H1 (cell line): ENCODE measurements around the gene C5orf24. TPM values are rescaled to one million over a fixed set of nuclear protein-coding genes. Genes with fewer than 3 reads are reported as not detected.
"Not testable (repeated sequence)": the region's sequence is repeated elsewhere in the genome, so short reads cannot be mapped to it uniquely, and the experiment has no call there.

Source experiments
- CTCF ChIA-PET: fragments of 300-600 bp; sonication (Branson Sonifier 250); formaldehyde crosslinking; loops from one replicate; lab custom pipeline; 2021; ENCODE audit not compliant: partially characterized antibody; lab: Charles Lee
- POLR2A ChIA-PET: fragments of 300-600 bp; sonication (Branson Sonifier 250); formaldehyde crosslinking; loops from one replicate; lab custom pipeline; 2021; ENCODE audit warnings: inconsistent platforms; ENCODE audit not compliant: partially characterized antibody; lab: Charles Lee
- DNase-seq, 2 experiments: peaks; one replicate each; pipeline versions ENCODE4 v3.0.0 to v3.0.0-alpha.2; 2010 to 2022; ENCODE audit warnings: low spot score in 2 of 2, low read depth in 1 of 2, mixed read lengths in 1 of 2
- FAIRE-seq: peaks from 2 replicates; lab custom pipeline; 2011; peaks lifted over from hg19 to GRCh38; lab: Jason Lieb, UNC
- H2AFZ ChIP-seq: 2 replicates; pipeline ENCODE4 v1.8.1; 2012; ENCODE audit warnings: low read length, inconsistent platforms
- H2AK5ac ChIP-seq: 2 replicates; pipeline ENCODE4 v1.6.1; 2013; ENCODE audit warnings: low read depth, low read length
- H2BK120ac ChIP-seq: replicated peaks from 2 replicates; pipeline ENCODE3; 2013; ENCODE audit warnings: low read depth, low read length, inconsistent platforms
- H2BK12ac ChIP-seq: 2 replicates; pipeline ENCODE4 v1.6.1; 2013; ENCODE audit warnings: low read depth, low read length
- H2BK15ac ChIP-seq: 2 replicates; pipeline ENCODE4 v1.6.1; 2013; ENCODE audit warnings: low read length
- H2BK20ac ChIP-seq: 2 replicates; pipeline ENCODE4 v1.6.1; 2013; ENCODE audit warnings: low read length
- H2BK5ac ChIP-seq: 2 replicates; pipeline ENCODE4 v1.6.1; 2013; ENCODE audit warnings: low read depth, low read length
- H3K14ac ChIP-seq: 2 replicates; pipeline ENCODE4 v1.6.1; 2013; ENCODE audit warnings: inconsistent platforms; ENCODE audit not compliant: insufficient read length
- H3K18ac ChIP-seq: 2 replicates; pipeline ENCODE4 v1.6.1; 2013; ENCODE audit warnings: low read length; ENCODE audit errors: extremely low read depth
- H3K23ac ChIP-seq: 2 replicates; pipeline ENCODE4 v1.6.1; 2013; ENCODE audit warnings: inconsistent platforms; ENCODE audit not compliant: insufficient read length
- H3K23me2 ChIP-seq: 2 replicates; pipeline ENCODE4 v1.6.1; 2013; ENCODE audit warnings: low read depth, low read length
- H3K27ac ChIP-seq: 2 replicates; pipeline ENCODE4 v1.6.1; 2011; ENCODE audit warnings: low read depth, low read length, inconsistent platforms
- H3K27me3 ChIP-seq, 4 experiments: replicated peaks in 1 of 4; 1 replicate in 1 of 4; 2 replicates in 3 of 4; pipeline versions ENCODE4 v1.6.1 to v1.8.1; 2011 to 2013; ENCODE audit warnings: low read length in 3 of 4, mild to moderate bottlenecking in 3 of 4, inconsistent platforms in 2 of 4, mixed read lengths in 2 of 4, moderate library complexity in 1 of 4; ENCODE audit not compliant: control insufficient read depth in 3 of 4, insufficient read depth in 3 of 4; ENCODE audit errors: extremely low read depth in 1 of 4
- H3K36me3 ChIP-seq, 4 experiments: 2 replicates each; pipeline versions ENCODE4 v1.6.1 to v1.8.1; 2011 to 2013; ENCODE audit warnings: mild to moderate bottlenecking in 4 of 4, low read length in 3 of 4, moderate library complexity in 2 of 4, control low read depth in 1 of 4, inconsistent platforms in 1 of 4; ENCODE audit not compliant: insufficient read depth in 4 of 4, control insufficient read depth in 2 of 4
- H3K4ac ChIP-seq: replicated peaks from 2 replicates; pipeline ENCODE3; 2013; ENCODE audit warnings: low read length, low read depth, mixed read lengths, inconsistent platforms; ENCODE audit not compliant: insufficient read length
- H3K4me1 ChIP-seq, 4 experiments: replicated peaks in 1 of 4; 1 replicate in 1 of 4; 2 replicates in 3 of 4; pipeline versions ENCODE4 v1.6.1 to v1.8.1; 2011 to 2013; ENCODE audit warnings: low read length in 3 of 4, inconsistent platforms in 2 of 4, mixed read lengths in 1 of 4; ENCODE audit not compliant: insufficient read depth in 4 of 4, control insufficient read depth in 3 of 4
- H3K4me2 ChIP-seq, 2 experiments: 2 replicates each; pipeline versions ENCODE4 v1.6.1 to v1.8.1; 2011 to 2013; ENCODE audit warnings: low read depth in 2 of 2, low read length in 2 of 2, control low read depth in 1 of 2, inconsistent platforms in 1 of 2, mild to moderate bottlenecking in 1 of 2; ENCODE audit not compliant: insufficient read depth in 1 of 2
- H3K4me3 ChIP-seq, 4 experiments: fragments of 200-600, 300-600 bp in 1 of 4; sonication (generic), shearing (Covaris generic), sonication (Bioruptor Twin) in 1 of 4; 2 replicates each; pipeline versions ENCODE4 v1.5.1 to v1.8.1; 2011 to 2016; ENCODE audit warnings: low read length in 4 of 4, low read depth in 3 of 4, control low read depth in 2 of 4, inconsistent platforms in 2 of 4, mild to moderate bottlenecking in 2 of 4, mixed read lengths in 1 of 4, moderate library complexity in 1 of 4; ENCODE audit not compliant: insufficient read depth in 2 of 4; ENCODE audit errors: extremely low read depth in 1 of 4
- H3K56ac ChIP-seq: replicated peaks from 2 replicates; pipeline ENCODE3; 2013; ENCODE audit warnings: low read depth, mild to moderate bottlenecking, mixed read lengths, low read length, inconsistent platforms; ENCODE audit not compliant: insufficient read length
- H3K79me1 ChIP-seq: 2 replicates; pipeline ENCODE4 v1.6.1; 2013; ENCODE audit warnings: low read depth, low read length, control low read depth
- H3K79me2 ChIP-seq, 2 experiments: 2 replicates each; pipeline versions ENCODE4 v1.6.1 to v1.8.1; 2012 to 2013; ENCODE audit warnings: low read length in 2 of 2, mild to moderate bottlenecking in 2 of 2, inconsistent platforms in 1 of 2; ENCODE audit not compliant: insufficient read depth in 2 of 2, control insufficient read depth in 1 of 2
- H3K9ac ChIP-seq, 4 experiments: replicated peaks in 1 of 4; 1 replicate in 1 of 4; 2 replicates in 3 of 4; pipeline versions ENCODE4 v1.6.1 to v1.8.1; 2011 to 2013; ENCODE audit warnings: low read depth in 3 of 4, low read length in 3 of 4, control low read depth in 2 of 4, mild to moderate bottlenecking in 2 of 4, moderate library complexity in 2 of 4, inconsistent platforms in 1 of 4; ENCODE audit errors: extremely low read depth in 1 of 4
- H3K9me3 ChIP-seq, 2 experiments: 2 replicates each; pipeline versions ENCODE4 v1.6.1 to v1.8.1; 2012 to 2013; ENCODE audit warnings: mild to moderate bottlenecking in 2 of 2, moderate library complexity in 2 of 2, control low read depth in 1 of 2, inconsistent platforms in 1 of 2, low read depth in 1 of 2, low read length in 1 of 2, mixed read lengths in 1 of 2; ENCODE audit not compliant: insufficient read depth in 2 of 2
- H4K20me1 ChIP-seq, 2 experiments: replicated peaks in 1 of 2; 2 replicates each; pipeline versions ENCODE3 to v1.8.1; 2011 to 2013; ENCODE audit warnings: inconsistent platforms in 2 of 2, low read length in 2 of 2, mild to moderate bottlenecking in 1 of 2; ENCODE audit not compliant: insufficient read depth in 2 of 2, control insufficient read depth in 1 of 2
- H4K5ac ChIP-seq: 2 replicates; pipeline ENCODE4 v1.6.1; 2013; ENCODE audit warnings: low read length, low read depth, mixed read lengths, inconsistent platforms; ENCODE audit not compliant: insufficient read length
- H4K8ac ChIP-seq: 2 replicates; pipeline ENCODE4 v1.8.0; 2013; ENCODE audit warnings: mild to moderate bottlenecking, moderate library complexity, low read length, inconsistent platforms; ENCODE audit not compliant: insufficient read depth; ENCODE audit errors: extremely low read depth
- H4K91ac ChIP-seq: replicated peaks from 2 replicates; pipeline ENCODE3; 2013; ENCODE audit warnings: low read length, mixed read lengths, inconsistent platforms; ENCODE audit not compliant: insufficient read length
- WGBS, 2 experiments: shearing (Covaris generic) in 1 of 2; methylation state at CpG; one replicate each; pipeline versions ENCODE4 v1.1.6 to v1.1.7; 2013 to 2015; ENCODE audit warnings: low lambda C conversion rate in 2 of 2, mixed read lengths in 2 of 2, inconsistent platforms in 1 of 2, low coverage in 1 of 2, missing lambda C conversion rate in 1 of 2; ENCODE audit not compliant: insufficient replicate concordance in 2 of 2, insufficient coverage in 1 of 2, insufficient read length in 1 of 2; ENCODE audit errors: extremely low coverage in 1 of 2, missing lambda C conversion rate in 1 of 2; 5-methylcytosine and 5-hydroxymethylcytosine counted together
- polyA plus RNA-seq, 7 experiments: library from polyadenylated mRNA; depleted of rRNA in 3 of 7; stranded (reverse) in 5 of 7; unstranded in 2 of 7; fragments of >200 nt in 5 of 7; fragments of 200-250 nt in 2 of 7; gene quantifications; 1 replicate in 5 of 7; 2 replicates in 1 of 7; 4 replicates in 1 of 7; pipeline versions ENCODE4 v1.2.1 to v1.2.3, GENCODE V29; 2011 to 2013; ENCODE audit warnings: missing spikeins in 2 of 7, mixed read lengths in 2 of 7
- total RNA-seq: library from RNA; stranded (reverse); fragmentation: NEBNext Ultra II Directional; extraction: Animal tissue kit (Norgen Biotek cat#: 25700); gene quantifications from 2 replicates; pipeline ENCODE4 v1.2.1, GENCODE V29; 2021

C5orf24 gene
- total and polyA plus RNA-seq, 2 of the 8 experiments (the other 6 are each of a cell fraction or from before 2014, with no cell fraction given), result 11.1 to 20.2 TPM

DNA sequence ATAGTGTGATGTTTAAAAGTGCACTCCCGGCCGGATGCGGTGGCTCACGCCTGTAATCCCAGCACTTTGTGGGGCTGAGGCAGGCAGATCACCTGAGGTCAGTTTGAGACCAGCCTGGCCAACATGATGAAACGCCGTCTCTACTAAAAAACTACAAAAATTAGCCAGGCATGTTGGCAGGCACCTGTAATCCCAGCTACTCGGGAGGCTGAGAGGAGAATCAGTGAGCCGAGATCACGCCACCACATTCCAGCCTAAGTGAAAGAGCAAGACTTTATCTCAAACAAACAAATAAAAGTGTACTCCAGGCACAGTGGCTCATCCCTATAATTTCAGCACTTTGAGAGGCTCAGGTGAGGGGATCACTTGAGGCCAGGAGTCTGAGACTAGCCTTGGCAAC is 7.4 kb upstream of the C5orf24 start:
- not testable (repeated sequence) for FAIRE-seq, H3K23me2 ChIP-seq, DNase-seq, H2BK20ac ChIP-seq, H2BK15ac ChIP-seq, H3K18ac ChIP-seq, H2BK120ac ChIP-seq, H3K14ac ChIP-seq, H3K27ac ChIP-seq, H3K4me3 ChIP-seq, H3K56ac ChIP-seq, H2AK5ac ChIP-seq, H2BK5ac ChIP-seq, H3K79me1 ChIP-seq, H3K9ac ChIP-seq, H3K4ac ChIP-seq, H3K4me1 ChIP-seq, H3K27me3 ChIP-seq, H2BK12ac ChIP-seq, H4K91ac ChIP-seq, H3K4me2 ChIP-seq, H4K5ac ChIP-seq, H4K8ac ChIP-seq, H3K79me2 ChIP-seq, H4K20me1 ChIP-seq, H2AFZ ChIP-seq, H3K9me3 ChIP-seq, H3K23ac ChIP-seq
- ChIA-PET POLR2A (interaction anchor here (0.9 to 1.6 kb wide), 2 partner anchors 14 to 36 kb away, joined by 3 read pairs; no protein-coding TSS in a partner anchor), CTCF (interaction anchor here (0.6 kb wide), 1 partner anchor 50 kb away, joined by 3 read pairs; no protein-coding TSS in a partner anchor)
- peaks cover 0 to 33% (median 10%) of the 10 kb centered on the region in 4 experiments; a peak in 6 of 8 replicates for H3K36me3 ChIP-seq
- 97% methylated on average over 9 of the region's 9 CpGs; no CpG with 5 or more reads in 1 of the 2 experiments for WGBS, 2 experiments
